Left lung (tissue), 10 donors: ENCODE results near the gene DTNB. TPM values are rescaled to one million over a fixed set of nuclear protein-coding genes. Genes with fewer than 3 reads are reported as not detected.

Experiments used
- ATAC-seq: fragments of 200-7000 bp; cut with Tn5 transposase; one replicate; pipeline ENCODE4 v1.9.1; 2020; ENCODE audit warnings: moderate library complexity
- DNase-seq, 4 donors: peaks; one replicate each; pipeline ENCODE4 v3.0.0-alpha.2; 2013 to 2020
- H3K27ac ChIP-seq, 2 donors: fragments of 200-600 bp; sonication (generic) in 1 of 2; one replicate each; pipeline versions ENCODE4 v1.5.0 to v1.8.0; 2020 to 2021
- H3K27me3 ChIP-seq, 2 donors: fragments of 200-600 bp; sonication (generic) in 1 of 2; one replicate each; pipeline versions ENCODE4 v1.5.0 to v1.8.0; 2020 to 2021
- H3K36me3 ChIP-seq, 2 donors: fragments of 200-600 bp; sonication (generic) in 1 of 2; one replicate each; pipeline versions ENCODE4 v1.5.0 to v1.8.0; 2020 to 2021
- H3K4me1 ChIP-seq, 2 donors: fragments of 200-600 bp; one replicate each; pipeline ENCODE4 v1.8.0; 2021
- H3K4me3 ChIP-seq, 2 donors: fragments of 200-600 bp; sonication (generic) in 1 of 2; one replicate each; pipeline versions ENCODE4 v1.5.0 to v1.8.0; 2020 to 2021; ENCODE audit warnings: mild to moderate bottlenecking in 1 of 2
- H3K9me3 ChIP-seq, 2 donors: fragments of 200-600 bp; sonication (generic) in 1 of 2; one replicate each; pipeline versions ENCODE4 v1.5.0 to v1.8.0; 2020 to 2021
- intact Hi-C, 2 donors: fragments of 100-400 bp; cut with DNase I; formaldehyde crosslinking; loops; one replicate each; pipeline versions ENCODE4 v1.11.2 to v1.14.2; 2022
- polyA plus RNA-seq, 6 donors: library from polyadenylated mRNA; unstranded; fragments of 120-200 nt; gene quantifications; one replicate each; pipeline ENCODE4 v1.2.1, GENCODE V29; 2013; ENCODE audit not compliant: insufficient read length in 6 of 6
- total RNA-seq, 2 donors: library from RNA; stranded (reverse); fragmentation: NEBNext Ultra II Directional; extraction: Animal tissue kit (Norgen Biotek cat#: 25700); gene quantifications; one replicate each; pipeline ENCODE4 v1.2.1, GENCODE V29; 2021
- TF ChIP-seq, protein P1 (sequence below), 2 donors: fragments of 200-600 bp; sonication (generic) in 1 of 2; IDR thresholded peaks; one replicate each; pipeline versions ENCODE4 v1.5.0 to v1.8.0; 2021; ENCODE audit warnings: antibody characterized with exemption in 2 of 2
- donor health status: DM: no; HTN: yes; CAD: no.
- donor health status: DM: no; HTN: no; CAD: no.

Gene DTNB
- total and polyA plus RNA-seq, 8 donors, result 17.6 to 32.5 (median 29.5) TPM

DNA sequence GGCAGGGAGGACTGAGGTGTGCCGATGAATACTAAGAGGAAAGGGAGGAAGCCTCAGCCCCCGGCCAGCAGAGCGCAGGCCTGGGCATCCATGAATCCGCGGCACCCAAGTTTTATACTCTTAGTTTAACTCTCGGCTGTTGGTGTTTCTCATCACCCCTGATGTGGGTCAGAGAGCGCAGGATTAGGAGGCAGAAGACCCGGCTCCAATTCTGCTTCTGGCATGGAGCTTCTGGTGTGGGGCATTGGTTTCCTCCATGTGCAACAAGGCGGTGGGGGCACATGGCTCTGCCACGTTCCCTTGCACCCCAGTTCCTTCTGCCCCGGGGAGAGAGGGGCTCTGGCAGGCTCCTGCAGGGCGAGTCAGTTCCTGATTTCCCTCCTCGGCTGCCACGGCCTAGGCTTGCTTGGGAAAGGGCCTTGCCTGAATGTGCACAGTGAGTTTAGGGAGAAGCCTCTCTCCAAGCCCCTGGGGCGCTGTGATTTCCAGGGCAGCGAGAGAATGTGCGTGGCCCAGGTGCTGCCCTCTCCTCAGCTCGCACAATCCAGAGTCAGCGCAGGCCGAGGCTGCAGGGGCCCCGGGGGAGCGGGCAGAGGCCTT is 295.5 kb downstream of the DTNB start:
- intact Hi-C loops, result no loop called here
- ATAC-seq, result no peak

GRCh38 chr2:25376750-25377621 is 296.4 kb downstream of the DTNB start:
- peak overlapping the region in 1 of 2 donors; percentile 4 for H3K4me3 ChIP-seq
- TF ChIP-seq, protein P1, sequence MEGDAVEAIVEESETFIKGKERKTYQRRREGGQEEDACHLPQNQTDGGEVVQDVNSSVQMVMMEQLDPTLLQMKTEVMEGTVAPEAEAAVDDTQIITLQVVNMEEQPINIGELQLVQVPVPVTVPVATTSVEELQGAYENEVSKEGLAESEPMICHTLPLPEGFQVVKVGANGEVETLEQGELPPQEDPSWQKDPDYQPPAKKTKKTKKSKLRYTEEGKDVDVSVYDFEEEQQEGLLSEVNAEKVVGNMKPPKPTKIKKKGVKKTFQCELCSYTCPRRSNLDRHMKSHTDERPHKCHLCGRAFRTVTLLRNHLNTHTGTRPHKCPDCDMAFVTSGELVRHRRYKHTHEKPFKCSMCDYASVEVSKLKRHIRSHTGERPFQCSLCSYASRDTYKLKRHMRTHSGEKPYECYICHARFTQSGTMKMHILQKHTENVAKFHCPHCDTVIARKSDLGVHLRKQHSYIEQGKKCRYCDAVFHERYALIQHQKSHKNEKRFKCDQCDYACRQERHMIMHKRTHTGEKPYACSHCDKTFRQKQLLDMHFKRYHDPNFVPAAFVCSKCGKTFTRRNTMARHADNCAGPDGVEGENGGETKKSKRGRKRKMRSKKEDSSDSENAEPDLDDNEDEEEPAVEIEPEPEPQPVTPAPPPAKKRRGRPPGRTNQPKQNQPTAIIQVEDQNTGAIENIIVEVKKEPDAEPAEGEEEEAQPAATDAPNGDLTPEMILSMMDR (IDR thresholded peaks at IDR 0.05), result peak; percentile 97 to 99
- DNase-seq (peak; percentile 72 to 97 (median 90)), ATAC-seq (peak; percentile 98)
- H3K9me3 ChIP-seq, result no peaks in the 10 kb centered on the region
- H3K27ac ChIP-seq, result peak overlapping the region in 1 of 2 donors; percentile 1
- no peaks in the 10 kb centered on the region for H3K27me3 ChIP-seq
- intact Hi-C loops, result no loop called here
- H3K36me3 ChIP-seq, result no peaks in the 10 kb centered on the region
- peaks cover 8 to 17% of the 10 kb centered on the region in 2 donors for H3K4me1 ChIP-seq

More for the DNA sequence above, 295.5 kb downstream of the DTNB start:
- H3K36me3 ChIP-seq, result no peaks in the 10 kb centered on the region
- H3K4me1 ChIP-seq, result peaks cover 8 to 17% of the 10 kb centered on the region in 2 donors
- H3K9me3 ChIP-seq, result no peaks in the 10 kb centered on the region
- DNase-seq, result no peak
- H3K27ac ChIP-seq, result no peak overlapping the region
- no peak overlapping the region for H3K4me3 ChIP-seq
- TF ChIP-seq, protein P1 (IDR thresholded peaks at IDR 0.05), result no peak
- no peaks in the 10 kb centered on the region for H3K27me3 ChIP-seq

DNA sequence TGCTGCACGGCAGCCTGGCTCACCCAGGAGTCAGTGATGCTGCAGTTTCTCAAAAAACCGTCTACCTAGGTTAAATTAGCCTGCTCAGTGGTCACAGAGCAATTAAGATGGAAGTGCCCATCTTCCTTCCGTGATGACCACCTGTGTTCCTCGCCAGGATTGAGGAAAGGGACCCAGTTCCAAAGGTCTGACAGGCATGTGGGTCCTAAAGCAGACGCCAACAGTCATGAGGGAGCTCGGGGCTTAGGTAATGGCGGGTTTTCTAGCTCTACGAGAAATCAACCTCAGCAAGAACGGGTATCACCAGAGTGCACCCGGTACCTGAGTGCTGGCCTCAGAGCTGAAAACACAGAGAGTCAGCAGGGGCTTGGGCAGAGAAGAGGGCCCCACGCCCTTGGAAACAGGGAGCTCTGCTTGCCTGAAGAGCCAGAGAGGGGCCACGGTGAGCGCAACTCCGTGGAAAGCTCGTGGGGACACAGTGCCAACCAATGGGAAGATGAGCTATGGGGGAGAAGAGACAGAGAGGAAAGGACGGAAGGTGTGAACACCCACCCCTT is 297.3 kb downstream of the DTNB start:
- Histone ChIP-seq H3K4me1 (peaks cover 8 to 17% of the 10 kb centered on the region in 2 donors), H3K9me3 (no peaks in the 10 kb centered on the region), H3K36me3 (no peaks in the 10 kb centered on the region), H3K27ac (no peak overlapping the region), H3K27me3 (no peaks in the 10 kb centered on the region), H3K4me3 (no peak overlapping the region)
- intact Hi-C loops, result no loop called here
- DNase-seq (no peak), ATAC-seq (no peak)
- TF ChIP-seq, protein P1 (IDR thresholded peaks at IDR 0.05), result no peak

DNA sequence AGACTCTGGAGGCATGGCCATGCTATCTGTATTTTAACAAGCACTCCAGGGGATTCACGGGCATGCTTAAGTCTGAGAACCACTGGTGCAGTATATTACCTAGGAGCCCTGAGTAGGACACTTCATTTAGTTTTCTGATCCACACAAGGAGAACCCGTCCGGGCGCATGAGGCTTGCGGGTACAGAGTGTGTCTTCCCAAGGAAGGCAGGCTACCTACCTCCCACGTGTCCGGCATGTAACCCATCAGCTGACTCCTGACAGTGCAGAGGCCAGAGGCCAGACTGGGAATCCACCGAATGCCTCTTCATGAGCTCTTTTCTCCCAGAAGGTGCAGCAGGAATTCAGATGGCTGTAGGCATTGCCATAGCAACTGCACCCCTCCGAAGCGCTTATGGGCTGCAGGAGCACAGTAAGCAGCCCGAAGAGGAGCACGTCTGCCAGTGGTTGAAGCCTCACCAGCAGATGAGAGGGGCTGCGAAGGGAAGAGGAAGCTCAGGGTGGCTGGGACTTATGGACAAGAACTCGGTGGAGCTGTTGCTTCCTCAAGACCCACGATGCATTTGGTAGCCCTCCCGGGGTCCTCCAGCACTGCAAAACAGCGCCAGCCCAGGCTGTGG is 297.9 kb downstream of the DTNB start:
- DNase-seq, result no peak
- intact Hi-C loops, result no loop called here
- TF ChIP-seq, protein P1 (IDR thresholded peaks at IDR 0.05), result no peak
- H3K9me3 ChIP-seq, result no peaks in the 10 kb centered on the region
- H3K27ac ChIP-seq, result no peak overlapping the region
- H3K36me3 ChIP-seq, result no peaks in the 10 kb centered on the region
- ATAC-seq, result no peak
- H3K4me1 ChIP-seq, result peaks cover 8 to 17% of the 10 kb centered on the region in 2 donors
- H3K4me3 ChIP-seq, result no peak overlapping the region
- no peaks in the 10 kb centered on the region for H3K27me3 ChIP-seq
